Neural crest cell (in vitro differentiated cells): ENCODE data around the gene FKBP2. TPM values are rescaled to one million over a fixed set of nuclear protein-coding genes. Genes with fewer than 3 reads are reported as not detected.
A peak's percentile ranks its signal among the peaks of the same experiment; 100 is the strongest.

ENCODE experiments used
- DNase-seq: peaks from one replicate; pipeline ENCODE4 v3.0.0; 2021; ENCODE audit warnings: low read depth, mixed read lengths, low spot score
- H3K27ac Mint-ChIP-seq: one replicate; pipeline ENCODE4 v1.8.0; 2021; ENCODE audit warnings: mild to moderate bottlenecking, mixed read lengths; ENCODE audit not compliant: unreplicated experiment
- H3K27me3 Mint-ChIP-seq: 2 replicates; pipeline ENCODE4 v1.8.0; 2021; ENCODE audit warnings: low read depth, mild to moderate bottlenecking, mixed read lengths
- H3K36me3 Mint-ChIP-seq: 2 replicates; pipeline ENCODE4 v1.8.0; 2021; ENCODE audit warnings: low read depth, mild to moderate bottlenecking, mixed read lengths
- H3K4me1 Mint-ChIP-seq: 2 replicates; pipeline ENCODE4 v1.8.0; 2021; ENCODE audit warnings: mixed read lengths
- H3K4me3 Mint-ChIP-seq: one replicate; pipeline ENCODE4 v1.8.0; 2021; ENCODE audit warnings: mild to moderate bottlenecking, mixed read lengths
- H3K9me3 Mint-ChIP-seq: 2 replicates; pipeline ENCODE4 v1.8.0; 2021; ENCODE audit warnings: mixed read lengths
- CTCF ChIP-seq: fragments of 200-600 bp; sonication (generic); conservative IDR thresholded peaks from 2 replicates; pipeline ENCODE4 v1.5.0; 2021; ENCODE audit warnings: antibody characterized with exemption, mild to moderate bottlenecking
- total RNA-seq: library from RNA; stranded (reverse); gene quantifications from 2 replicates; pipeline ENCODE4 v1.2.1, GENCODE V29; 2021

Gene FKBP2
- total RNA-seq, 1 donor from 2014 or later = 29.2 TPM

- Mint-ChIP-seq H3K36me3 (no peaks in the 10 kb centered on the region), H3K4me1 (peaks cover 15% of the 10 kb centered on the region), H3K27me3 (peaks cover 21% of the 10 kb centered on the region), H3K4me3 (peak within 1 kb of the TSS; percentile 92), H3K27ac (peak within 1 kb of the TSS; percentile 27), H3K9me3 (no peaks in the 10 kb centered on the region)
- peak; percentile 95 for DNase-seq
- TF ChIP-seq CTCF = no peak
Observed at GRCh38 chr11:64284962-64285884, 44.3 kb downstream of the FKBP2 start, which contains the start of gene GPR137. Gene GPR137 (plus strand): TSS chr11:64285848. CDS start chr11:64286525, 677 bp downstream.

- H3K27me3 Mint-ChIP-seq = peaks cover 30% of the 10 kb centered on the region
- peaks cover 19% of the 10 kb centered on the region for H3K4me1 Mint-ChIP-seq
- peak overlapping the region; percentile 89 for H3K4me3 Mint-ChIP-seq
- no peak overlapping the region for H3K27ac Mint-ChIP-seq
- no peaks in the 10 kb centered on the region for H3K9me3 Mint-ChIP-seq
- no peaks in the 10 kb centered on the region for H3K36me3 Mint-ChIP-seq
- no peak for DNase-seq
- no peak for TF ChIP-seq CTCF
Observed at GRCh38 chr11:64285885-64286800, 45.2 kb downstream of the FKBP2 start.

GRCh38 chr11:64286801-64287159 is 45.9 kb downstream of the FKBP2 start:
- no peak for TF ChIP-seq CTCF
- Mint-ChIP-seq H3K4me3 (peak overlapping the region; percentile 89), H3K9me3 (no peaks in the 10 kb centered on the region), H3K27ac (no peak overlapping the region), H3K36me3 (no peaks in the 10 kb centered on the region), H3K27me3 (peaks cover 32% of the 10 kb centered on the region), H3K4me1 (peaks cover 16% of the 10 kb centered on the region)
- DNase-seq = no peak

- Mint-ChIP-seq H3K9me3 (no peaks in the 10 kb centered on the region), H3K4me1 (peaks cover 16% of the 10 kb centered on the region), H3K4me3 (peak overlapping the region; percentile 89), H3K27me3 (peaks cover 39% of the 10 kb centered on the region), H3K27ac (no peak overlapping the region), H3K36me3 (no peaks in the 10 kb centered on the region)
- no peak for DNase-seq
- no peak for TF ChIP-seq CTCF
Observed at GRCh38 chr11:64287676-64288352, 46.9 kb downstream of the FKBP2 start.

- no peak for TF ChIP-seq CTCF
- no peak overlapping the region for H3K27ac Mint-ChIP-seq
- peaks cover 44% of the 10 kb centered on the region for H3K27me3 Mint-ChIP-seq
- H3K36me3 Mint-ChIP-seq = no peaks in the 10 kb centered on the region
- no peaks in the 10 kb centered on the region for H3K9me3 Mint-ChIP-seq
- peaks cover 16% of the 10 kb centered on the region for H3K4me1 Mint-ChIP-seq
- H3K4me3 Mint-ChIP-seq = peak overlapping the region; percentile 23
- DNase-seq = no peak
Observed at GRCh38 chr11:64288353-64288750, 47.5 kb downstream of the FKBP2 start.
